Cardiac muscle cell (in vitro differentiated cells and primary cell): ENCODE results near the gene STX8. TPM values are rescaled to one million over a fixed set of nuclear protein-coding genes. Genes with fewer than 3 reads are reported as not detected.

Source experiments
- DNase-seq, 2 donors: peaks; one replicate each; pipeline versions ENCODE4 v3.0.0 to v3.0.0-alpha.2; 2010 to 2017; ENCODE audit warnings: low read depth in 1 of 2, low spot score in 1 of 2
- H3K27ac ChIP-seq: fragments of 200-600 bp; sonication (generic); 2 replicates; pipeline ENCODE4 v1.5.1; 2016
- H3K27me3 ChIP-seq: fragments of 200-600 bp; sonication (generic); 2 replicates; pipeline ENCODE4 v1.6.0; 2016; ENCODE audit warnings: control low read depth
- H3K36me3 ChIP-seq: fragments of 200-600 bp; sonication (generic); 2 replicates; pipeline ENCODE4 v1.5.1; 2016; ENCODE audit warnings: control low read depth
- H3K4me1 ChIP-seq: fragments of 200-600 bp; sonication (generic); 2 replicates; pipeline ENCODE4 v1.8.1; 2017; ENCODE audit warnings: low read depth, mild to moderate bottlenecking, mixed run types
- H3K4me3 ChIP-seq: fragments of 200-600 bp; sonication (generic); 2 replicates; pipeline ENCODE4 v1.5.1; 2016; ENCODE audit warnings: mild to moderate bottlenecking
- H3K9me3 ChIP-seq: fragments of 200-600 bp; sonication (generic); 2 replicates; pipeline ENCODE4 v1.5.1; 2017; ENCODE audit warnings: low read depth, mild to moderate bottlenecking, control low read depth
- polyA plus RNA-seq: library from polyadenylated mRNA; unstranded; fragments of >200 nt; fragmentation: Nextera tagmentation; extraction: Ambion mirVana; gene quantifications from 2 replicates; pipeline ENCODE4 v1.2.1, GENCODE V29; 2016
- total RNA-seq: library from RNA; depleted of rRNA; stranded (reverse); fragments of >200 nt; gene quantifications from 2 replicates; pipeline ENCODE4 v1.2.3, GENCODE V29; 2016
- TF ChIP-seq, protein P1 (sequence below): IDR thresholded peaks from 2 replicates; pipeline ENCODE4 v1.5.1; 2012; ENCODE audit warnings: low read depth, mild to moderate bottlenecking, low read length

Gene STX8
- total and polyA plus RNA-seq, 2 experiments from 2014 or later: 46.9 to 95.2 TPM

- TF ChIP-seq, protein P1, sequence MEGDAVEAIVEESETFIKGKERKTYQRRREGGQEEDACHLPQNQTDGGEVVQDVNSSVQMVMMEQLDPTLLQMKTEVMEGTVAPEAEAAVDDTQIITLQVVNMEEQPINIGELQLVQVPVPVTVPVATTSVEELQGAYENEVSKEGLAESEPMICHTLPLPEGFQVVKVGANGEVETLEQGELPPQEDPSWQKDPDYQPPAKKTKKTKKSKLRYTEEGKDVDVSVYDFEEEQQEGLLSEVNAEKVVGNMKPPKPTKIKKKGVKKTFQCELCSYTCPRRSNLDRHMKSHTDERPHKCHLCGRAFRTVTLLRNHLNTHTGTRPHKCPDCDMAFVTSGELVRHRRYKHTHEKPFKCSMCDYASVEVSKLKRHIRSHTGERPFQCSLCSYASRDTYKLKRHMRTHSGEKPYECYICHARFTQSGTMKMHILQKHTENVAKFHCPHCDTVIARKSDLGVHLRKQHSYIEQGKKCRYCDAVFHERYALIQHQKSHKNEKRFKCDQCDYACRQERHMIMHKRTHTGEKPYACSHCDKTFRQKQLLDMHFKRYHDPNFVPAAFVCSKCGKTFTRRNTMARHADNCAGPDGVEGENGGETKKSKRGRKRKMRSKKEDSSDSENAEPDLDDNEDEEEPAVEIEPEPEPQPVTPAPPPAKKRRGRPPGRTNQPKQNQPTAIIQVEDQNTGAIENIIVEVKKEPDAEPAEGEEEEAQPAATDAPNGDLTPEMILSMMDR: no peak
These were observed 322.3 kb downstream of the STX8 start for GRCh38 chr17:9253308-9253707.

DNA sequence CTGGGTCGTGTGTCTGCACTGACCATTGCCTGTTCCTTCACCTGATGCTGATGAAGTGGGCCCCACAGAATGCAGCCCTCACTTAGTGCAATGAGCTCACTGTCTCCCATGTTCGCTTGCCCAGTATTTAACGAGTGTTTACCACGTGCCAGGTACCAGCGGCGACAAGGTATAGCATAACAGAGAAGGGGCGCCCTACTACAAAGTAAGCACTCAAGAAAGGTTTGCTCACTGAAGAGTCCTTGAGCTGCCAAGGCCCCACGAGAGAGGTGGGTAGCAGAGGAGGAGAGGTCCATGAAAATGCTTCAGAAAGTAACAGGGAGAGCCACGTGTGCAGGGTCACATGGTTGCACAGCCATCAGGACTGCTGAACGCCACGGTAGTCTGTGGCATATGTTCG, 324.3 kb downstream of the STX8 start:
- DNase-seq: no peak
- H3K36me3 ChIP-seq: no peaks in the 10 kb centered on the region
- no peaks in the 10 kb centered on the region for H3K4me1 ChIP-seq
- TF ChIP-seq, protein P1: no peak
- H3K27ac ChIP-seq: no peak overlapping the region
- no peaks in the 10 kb centered on the region for H3K9me3 ChIP-seq
- no peaks in the 10 kb centered on the region for H3K27me3 ChIP-seq
- H3K4me3 ChIP-seq: no peak overlapping the region

More at GRCh38 chr17:9253308-9253707, 322.3 kb downstream of the STX8 start:
- H3K36me3 ChIP-seq: no peaks in the 10 kb centered on the region
- no peaks in the 10 kb centered on the region for H3K4me1 ChIP-seq
- no peak overlapping the region for H3K27ac ChIP-seq
- H3K9me3 ChIP-seq: no peaks in the 10 kb centered on the region
- no peak for DNase-seq
- H3K4me3 ChIP-seq: no peak overlapping the region
- H3K27me3 ChIP-seq: no peaks in the 10 kb centered on the region

DNA sequence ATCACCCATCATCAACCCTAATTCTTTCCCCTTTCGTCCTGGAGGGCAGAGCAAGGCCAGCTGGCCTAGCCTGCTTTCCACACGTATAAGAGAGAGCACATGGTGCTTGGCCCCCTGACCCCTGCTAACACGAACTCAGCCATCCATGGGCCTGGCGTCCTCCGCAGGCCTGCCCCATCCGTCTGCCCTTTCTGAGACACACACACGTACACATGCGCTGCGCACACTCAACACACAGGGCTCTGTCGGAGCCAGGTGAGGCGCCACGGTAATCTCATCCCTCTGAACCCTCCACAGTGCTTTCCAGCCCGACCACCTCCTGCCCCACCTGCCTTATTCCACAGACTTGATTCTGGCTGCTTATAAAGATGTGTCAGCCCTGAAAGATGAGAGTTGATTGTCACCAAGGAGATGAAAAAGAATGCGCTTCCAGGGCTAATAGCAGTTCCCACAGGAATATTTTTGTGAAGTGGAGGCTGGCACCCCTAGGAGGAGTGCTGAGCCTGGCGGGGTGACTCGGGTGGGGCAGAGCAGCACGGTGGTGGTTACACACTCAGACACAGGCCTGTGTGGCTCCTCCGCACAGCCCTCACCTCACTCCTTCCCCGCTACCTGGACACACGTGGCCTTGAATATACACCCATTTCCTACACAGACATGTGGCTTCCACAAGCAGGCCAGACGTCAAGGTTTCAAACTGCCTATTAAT, 326.2 kb downstream of the STX8 start:
- TF ChIP-seq, protein P1: no peak

DNA sequence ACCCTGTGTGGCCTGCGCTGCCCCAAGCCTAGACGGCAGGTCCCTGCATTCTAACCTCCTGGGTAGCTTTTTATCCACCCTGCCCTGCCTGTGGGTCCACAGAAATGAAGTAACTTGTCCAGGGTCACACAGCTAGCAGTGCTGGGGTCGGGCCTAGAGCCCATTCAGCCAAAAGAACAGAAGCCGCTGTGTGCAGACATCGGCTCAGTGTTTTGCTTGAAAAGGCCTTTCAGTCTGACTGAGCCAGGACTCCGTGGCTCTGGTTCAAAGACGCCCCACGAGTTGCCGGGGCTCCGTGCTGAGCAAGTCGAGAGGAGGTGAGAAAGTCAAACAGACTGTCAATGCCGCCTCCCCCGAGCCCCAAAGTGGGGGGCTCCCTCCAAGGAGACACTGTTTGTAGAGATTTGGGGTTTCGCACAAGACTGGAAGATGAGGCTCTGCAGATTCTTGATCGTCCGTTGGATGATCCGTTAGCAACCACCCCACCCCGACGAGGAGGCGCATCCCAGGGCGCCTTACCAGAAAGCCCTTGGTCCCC, 328.1 kb downstream of the STX8 start:
- no peak for DNase-seq
- TF ChIP-seq, protein P1: no peak
- Histone ChIP-seq H3K36me3 (no peaks in the 10 kb centered on the region), H3K4me3 (no peak overlapping the region), H3K9me3 (no peaks in the 10 kb centered on the region), H3K4me1 (no peaks in the 10 kb centered on the region), H3K27ac (no peak overlapping the region), H3K27me3 (no peaks in the 10 kb centered on the region)

More for the DNA sequence above, 326.2 kb downstream of the STX8 start:
- H3K4me3 ChIP-seq: no peak overlapping the region
- no peaks in the 10 kb centered on the region for H3K4me1 ChIP-seq
- no peak overlapping the region for H3K27ac ChIP-seq
- H3K27me3 ChIP-seq: no peaks in the 10 kb centered on the region
- DNase-seq: no peak
- no peaks in the 10 kb centered on the region for H3K9me3 ChIP-seq
- no peaks in the 10 kb centered on the region for H3K36me3 ChIP-seq

GRCh38 chr17:9244066-9245052, 331.3 kb downstream of the STX8 start:
- Histone ChIP-seq H3K36me3 (no peaks in the 10 kb centered on the region), H3K27me3 (peaks cover 4% of the 10 kb centered on the region), H3K9me3 (no peaks in the 10 kb centered on the region), H3K4me1 (peaks cover 5% of the 10 kb centered on the region), H3K4me3 (no peak overlapping the region), H3K27ac (no peak overlapping the region)
- DNase-seq: peak in 1 of 2 donors; percentile 45
- TF ChIP-seq, protein P1: no peak
